Testis (tissue), 3 donors: ENCODE results near the gene PRUNE2. TPM values are rescaled to one million over a fixed set of nuclear protein-coding genes. Genes with fewer than 3 reads are reported as not detected.

Experiments
- DNase-seq: peaks from one replicate; pipeline ENCODE4 v3.0.0-alpha.2; 2019
- H3K27ac ChIP-seq, 2 donors: fragments of 200-600 bp; sonication (generic); one replicate each; pipeline ENCODE4 v1.5.1; 2019
- H3K27me3 ChIP-seq: fragments of 200-600 bp; sonication (generic); one replicate; pipeline ENCODE4 v1.5.1; 2019
- H3K36me3 ChIP-seq: fragments of 200-600 bp; sonication (generic); one replicate; pipeline ENCODE4 v1.5.1; 2017; ENCODE audit warnings: low read depth; ENCODE audit errors: missing control alignments
- H3K4me1 ChIP-seq: fragments of 200-600 bp; sonication (generic); one replicate; pipeline ENCODE4 v1.5.1; 2019
- H3K4me3 ChIP-seq, 2 donors: fragments of 200-600 bp; sonication (generic); one replicate each; pipeline ENCODE4 v1.5.1; 2017 to 2019
- H3K9me3 ChIP-seq: fragments of 200-600 bp; sonication (generic); one replicate; pipeline ENCODE4 v1.5.1; 2017
- POLR2A ChIP-seq: fragments of 450-650 bp; IDR thresholded peaks from one replicate; pipeline ENCODE4 v1.6.1; 2017; ENCODE audit warnings: antibody characterized with exemption, mild to moderate bottlenecking, moderate library complexity
- WGBS, 2 donors: methylation state at CpG; one replicate each; pipeline ENCODE4 v1.1.5; 2018; 5-methylcytosine and 5-hydroxymethylcytosine counted together
- intact Hi-C: fragments of 100-400 bp; cut with DNase I; formaldehyde crosslinking; loops from one replicate; pipeline ENCODE4 v1.15.1; 2023; ENCODE audit warnings: low total_unique reads
- polyA plus RNA-seq: library from polyadenylated mRNA; stranded (reverse); fragments of 350-450 nt; fragmentation: Illumina TruSeq; extraction: RNeasy Lipid Tissue Mini Kit (QIAGEN cat#74804); gene quantifications from one replicate; pipeline ENCODE4 v1.2.3, GENCODE V29; 2014; ENCODE audit warnings: low read depth, low replicate concordance; ENCODE audit not compliant: insufficient read depth
- total RNA-seq, 2 donors: library from RNA; depleted of rRNA; stranded (reverse); fragments of >200 nt; gene quantifications; one replicate each; pipeline ENCODE4 v1.2.3, GENCODE V29; 2016
- TF ChIP-seq, protein P1 (sequence below), 3 experiments: fragments of 450-650 bp in 2 of 3; fragments of 200-600 bp in 1 of 3; sonication (generic) in 1 of 3; IDR thresholded peaks; one replicate each; pipeline ENCODE4 v1.5.1; 2016 to 2019; ENCODE audit warnings: antibody characterized with exemption in 3 of 3, mild to moderate bottlenecking in 2 of 3, moderate library complexity in 1 of 3

The PRUNE2 gene
- total and polyA plus RNA-seq, 3 donors from 2014 or later, result 15.8 to 19.3 (median 17.2) TPM

DNA sequence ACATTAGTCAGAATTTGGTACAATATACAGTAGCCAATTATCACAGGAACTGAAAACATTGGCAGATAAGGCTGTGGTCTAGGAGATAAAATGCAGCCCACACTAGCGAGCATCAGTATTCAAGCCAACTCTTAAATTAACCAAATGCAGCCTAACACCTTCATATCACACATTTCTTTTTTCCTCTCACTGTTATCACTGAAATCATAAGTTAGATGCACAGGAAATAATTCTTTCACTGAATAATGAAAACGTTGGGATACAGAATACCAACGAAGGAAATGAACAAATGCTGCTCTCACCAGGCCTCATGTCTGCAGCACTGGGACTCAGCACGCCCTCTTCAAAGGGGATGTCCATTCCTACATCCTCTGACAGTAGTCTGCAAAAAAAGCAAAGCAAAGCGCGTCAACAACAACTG is 250.8 kb downstream of the PRUNE2 start:
- H3K27ac ChIP-seq, result no peak overlapping the region
- DNase-seq, result no peak
- H3K36me3 ChIP-seq, result no peaks in the 10 kb centered on the region
- 65 to 67% methylated on average over 6 of the region's 6 CpGs for WGBS, 2 donors
- no peak overlapping the region for H3K4me3 ChIP-seq
- intact Hi-C loops, result no loop called here
- peaks cover 9% of the 10 kb centered on the region for H3K4me1 ChIP-seq
- H3K27me3 ChIP-seq, result no peaks in the 10 kb centered on the region
- TF ChIP-seq POLR2A, result no peak
- no peaks in the 10 kb centered on the region for H3K9me3 ChIP-seq

DNA sequence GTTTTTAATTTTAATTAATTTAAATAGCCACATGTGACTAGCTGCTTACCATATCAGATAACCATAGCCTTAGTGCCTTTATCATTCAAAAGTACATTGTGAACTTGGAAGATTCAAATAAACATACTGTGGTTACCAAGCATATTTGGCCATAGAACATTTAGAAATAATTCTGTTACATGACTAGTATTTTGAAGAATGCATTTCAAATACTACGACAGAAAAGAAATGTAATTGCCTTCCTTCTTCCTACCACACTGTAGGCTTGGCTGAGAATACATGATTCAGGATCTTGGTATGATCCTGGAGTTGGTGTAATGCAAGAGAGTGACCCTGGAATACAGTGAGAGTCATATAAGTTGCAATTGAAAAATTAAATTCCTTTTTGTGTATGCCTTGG is 251.3 kb downstream of the PRUNE2 start:
- Histone ChIP-seq H3K36me3 (no peaks in the 10 kb centered on the region), H3K4me3 (no peak overlapping the region), H3K27me3 (no peaks in the 10 kb centered on the region), H3K9me3 (no peaks in the 10 kb centered on the region), H3K4me1 (peaks cover 9% of the 10 kb centered on the region), H3K27ac (no peak overlapping the region)
- 32% methylated on average over 1 of the region's 1 CpG for WGBS, 2 donors
- TF ChIP-seq, protein P1, sequence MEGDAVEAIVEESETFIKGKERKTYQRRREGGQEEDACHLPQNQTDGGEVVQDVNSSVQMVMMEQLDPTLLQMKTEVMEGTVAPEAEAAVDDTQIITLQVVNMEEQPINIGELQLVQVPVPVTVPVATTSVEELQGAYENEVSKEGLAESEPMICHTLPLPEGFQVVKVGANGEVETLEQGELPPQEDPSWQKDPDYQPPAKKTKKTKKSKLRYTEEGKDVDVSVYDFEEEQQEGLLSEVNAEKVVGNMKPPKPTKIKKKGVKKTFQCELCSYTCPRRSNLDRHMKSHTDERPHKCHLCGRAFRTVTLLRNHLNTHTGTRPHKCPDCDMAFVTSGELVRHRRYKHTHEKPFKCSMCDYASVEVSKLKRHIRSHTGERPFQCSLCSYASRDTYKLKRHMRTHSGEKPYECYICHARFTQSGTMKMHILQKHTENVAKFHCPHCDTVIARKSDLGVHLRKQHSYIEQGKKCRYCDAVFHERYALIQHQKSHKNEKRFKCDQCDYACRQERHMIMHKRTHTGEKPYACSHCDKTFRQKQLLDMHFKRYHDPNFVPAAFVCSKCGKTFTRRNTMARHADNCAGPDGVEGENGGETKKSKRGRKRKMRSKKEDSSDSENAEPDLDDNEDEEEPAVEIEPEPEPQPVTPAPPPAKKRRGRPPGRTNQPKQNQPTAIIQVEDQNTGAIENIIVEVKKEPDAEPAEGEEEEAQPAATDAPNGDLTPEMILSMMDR (IDR thresholded peaks at IDR 0.05), result no peak
- TF ChIP-seq POLR2A, result no peak
- DNase-seq, result no peak
- intact Hi-C loops, result no loop called here

DNA sequence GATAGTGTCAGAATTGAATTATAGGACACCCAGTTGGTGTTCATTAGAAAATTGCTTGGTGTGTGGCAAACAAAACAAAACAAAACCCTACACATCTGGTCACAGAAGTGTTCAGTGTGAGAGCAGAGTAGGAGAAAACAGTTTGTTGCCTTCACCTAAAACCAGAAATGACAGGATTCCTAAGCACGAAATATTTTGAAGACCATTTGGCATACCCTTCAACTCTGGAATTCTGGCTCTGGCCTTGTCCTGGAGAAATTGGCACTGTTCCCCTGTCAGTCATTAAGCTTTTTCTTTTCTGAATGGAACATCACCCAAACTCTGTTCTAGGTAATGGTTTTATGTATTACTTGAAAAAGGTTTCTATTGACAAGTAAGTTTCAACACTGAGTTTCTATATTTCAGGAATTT is 251.9 kb downstream of the PRUNE2 start:
- no peak overlapping the region for H3K4me3 ChIP-seq
- DNase-seq, result no peak
- H3K36me3 ChIP-seq, result no peaks in the 10 kb centered on the region
- 27 to 65% methylated on average over 1 of the region's 1 CpG for WGBS, 2 donors
- H3K9me3 ChIP-seq, result no peaks in the 10 kb centered on the region
- H3K4me1 ChIP-seq, result peaks cover 9% of the 10 kb centered on the region
- H3K27me3 ChIP-seq, result no peaks in the 10 kb centered on the region
- TF ChIP-seq, protein P1 (IDR thresholded peaks at IDR 0.05), result no peak
- no peak for TF ChIP-seq POLR2A
- intact Hi-C loops, result no loop called here
- H3K27ac ChIP-seq, result no peak overlapping the region

DNA sequence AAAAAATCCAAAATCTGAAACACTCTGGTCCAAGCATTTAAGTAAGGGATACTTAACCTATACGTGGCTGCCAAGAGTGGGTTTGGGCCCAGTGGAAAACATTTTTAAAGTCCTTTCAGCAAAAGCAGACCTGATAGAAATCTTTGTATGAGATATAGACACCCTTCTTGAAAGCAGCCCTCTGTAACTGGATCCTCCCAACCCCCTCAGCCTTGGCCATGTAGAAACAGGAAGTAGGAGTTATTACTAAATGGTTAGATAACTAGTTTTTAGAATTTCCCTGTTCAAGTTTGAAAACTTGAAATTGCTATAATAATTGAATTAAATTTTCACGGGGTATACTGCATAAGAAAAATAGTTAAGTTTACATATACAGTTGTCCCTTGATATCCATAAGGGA is 253.0 kb downstream of the PRUNE2 start:
- DNase-seq, result no peak

DNA sequence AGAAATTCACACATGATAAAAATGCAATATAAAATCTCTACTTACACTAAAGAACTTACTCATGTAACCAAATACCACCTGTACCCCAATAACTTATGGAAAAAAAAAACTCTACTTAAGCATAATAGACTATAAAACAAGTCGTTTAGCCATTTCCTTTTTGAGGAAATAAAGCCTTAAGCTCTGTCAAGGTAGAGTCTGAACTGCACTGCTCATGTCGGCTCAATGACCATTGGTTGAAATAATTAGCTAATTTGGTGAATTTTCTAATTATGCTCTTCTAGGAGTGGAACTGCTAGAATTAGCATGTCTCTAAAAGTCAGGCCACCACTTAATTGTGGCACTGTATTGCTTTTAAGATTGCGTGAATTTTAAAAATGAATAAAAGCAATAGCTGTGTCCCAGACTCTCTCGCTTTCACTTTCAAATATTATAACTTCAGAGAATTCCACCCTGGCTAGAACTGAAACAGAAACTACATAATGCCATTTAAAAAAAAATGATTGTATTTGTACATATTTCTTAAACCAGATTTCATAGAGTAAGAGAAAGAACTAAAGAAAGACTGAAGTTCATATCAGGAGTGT is 254.7 kb downstream of the PRUNE2 start:
- DNase-seq, result no peak
- TF ChIP-seq POLR2A, result no peak
- TF ChIP-seq, protein P1 (IDR thresholded peaks at IDR 0.05), result no peak
- intact Hi-C loops, result no loop called here
- Histone ChIP-seq H3K9me3 (no peaks in the 10 kb centered on the region), H3K36me3 (no peaks in the 10 kb centered on the region), H3K4me3 (peak overlapping the region; percentile 10 to 14), H3K27me3 (no peaks in the 10 kb centered on the region), H3K27ac (peak overlapping the region in 1 of 2 donors; percentile 14), H3K4me1 (peaks cover 9% of the 10 kb centered on the region)
- WGBS, 2 donors, result 37 to 45% methylated on average over 4 of the region's 4 CpGs

More for the DNA sequence above, 253.0 kb downstream of the PRUNE2 start:
- H3K27me3 ChIP-seq, result no peaks in the 10 kb centered on the region
- H3K4me3 ChIP-seq, result no peak overlapping the region
- WGBS, 2 donors, result 63 to 87% methylated on average over 2 of the region's 2 CpGs
- no peak overlapping the region for H3K27ac ChIP-seq
- H3K4me1 ChIP-seq, result peaks cover 9% of the 10 kb centered on the region
- H3K9me3 ChIP-seq, result no peaks in the 10 kb centered on the region
- TF ChIP-seq, protein P1 (IDR thresholded peaks at IDR 0.05), result no peak
- TF ChIP-seq POLR2A, result no peak
- H3K36me3 ChIP-seq, result no peaks in the 10 kb centered on the region
- intact Hi-C loops, result no loop called here
